Measurements from ENCODE around the gene PKN1. TPM values are rescaled to one million over a fixed set of nuclear protein-coding genes. Genes with fewer than 3 reads are reported as not detected.

Gene PKN1
- total and polyA plus RNA-seq, 10 of the 15 experiments (the other 5 are each of a cell fraction or from before 2014, with no cell fraction given), result 1.0 to 189 (median 52.7) TPM

DNA sequence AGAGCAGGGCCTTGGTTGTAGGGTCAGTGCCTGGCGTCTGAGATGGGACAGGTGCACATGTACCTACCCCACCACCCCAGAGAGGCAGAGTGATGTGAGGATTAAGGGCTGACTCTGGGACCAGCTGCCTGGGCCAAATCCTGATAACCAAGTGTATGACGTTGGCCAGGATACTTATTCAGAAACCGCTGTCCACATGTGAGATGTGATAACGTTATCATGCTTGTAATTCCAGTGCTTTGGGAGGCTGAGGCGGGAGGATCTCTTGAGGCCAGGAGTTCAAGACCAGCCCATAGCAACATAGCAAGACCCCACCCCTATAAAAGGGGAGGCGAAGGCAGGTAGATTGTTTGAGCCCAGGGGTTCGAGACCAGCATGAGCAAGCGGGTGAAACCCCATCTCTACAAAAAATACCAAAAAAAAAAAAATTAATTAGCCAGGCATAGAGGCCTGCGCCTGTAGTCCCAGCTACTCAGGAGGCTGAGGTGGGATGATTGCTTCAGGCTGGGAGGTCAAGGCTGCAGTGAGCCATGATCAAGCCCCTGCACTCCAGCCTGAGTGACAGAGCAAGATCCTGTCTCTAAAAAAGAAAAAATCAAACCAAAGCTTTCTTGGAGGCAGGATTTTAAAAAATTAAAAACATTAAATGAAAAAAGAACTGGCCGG is 41.8 kb upstream of the PKN1 start:
- H2AFZ ChIP-seq (ENCODE audit: control insufficient read depth, low read depth, low read length), result no peak overlapping the region
- H3K9ac ChIP-seq (ENCODE audit: control insufficient read depth, insufficient read depth, low read length), result no peak overlapping the region
- no peak for TF ChIP-seq RCOR1 (conservative IDR thresholded peaks at IDR 0.05; ENCODE audit: low read depth, low read length)
- TF ChIP-seq ZBTB33 (IDR thresholded peaks at IDR 0.05), result no peak
- no peak for TF ChIP-seq CEBPZ (IDR thresholded peaks at IDR 0.05; ENCODE audit: low read depth, low read length)
- TF ChIP-seq POLR2A (IDR thresholded peaks at IDR 0.05; ENCODE audit: low read depth, low read length), result no peak
- no peak for TF ChIP-seq MEF2B (IDR thresholded peaks at IDR 0.05; ENCODE audit: partially characterized antibody, poor library complexity, severe bottlenecking)
- TF ChIP-seq ASH2L (IDR thresholded peaks at IDR 0.05; ENCODE audit: borderline replicate concordance, low read depth), result no peak
- TF ChIP-seq JUNB (IDR thresholded peaks at IDR 0.05), result no peak
- TF ChIP-seq TARDBP (IDR thresholded peaks at IDR 0.05; ENCODE audit: borderline replicate concordance), result no peak
- TF ChIP-seq CREB1 (IDR thresholded peaks at IDR 0.05; ENCODE audit: low read depth), result no peak
- TF ChIP-seq NFXL1 (IDR thresholded peaks at IDR 0.05; ENCODE audit: borderline replicate concordance), result no peak
- TF ChIP-seq EED (IDR thresholded peaks at IDR 0.05; ENCODE audit: low read depth), result no peak
- TF ChIP-seq MTA2 (IDR thresholded peaks at IDR 0.05; ENCODE audit: low read depth), result no peak
- TF ChIP-seq SIN3A (IDR thresholded peaks at IDR 0.05; ENCODE audit: low read depth, low read length), result no peak
- TF ChIP-seq POU2F2 (IDR thresholded peaks at IDR 0.05; ENCODE audit: borderline replicate concordance, low read depth, low read length), result no peak
- no peak for TF ChIP-seq NR2C2 (IDR thresholded peaks at IDR 0.05; ENCODE audit: borderline replicate concordance, control insufficient read depth, insufficient read length, low read depth)
- TF ChIP-seq FOXK2 (IDR thresholded peaks at IDR 0.05), result no peak
- TF ChIP-seq CREM (IDR thresholded peaks at IDR 0.05; ENCODE audit: low read depth), result no peak
- TF ChIP-seq FOXM1 (IDR thresholded peaks at IDR 0.05; ENCODE audit: low read depth, low read length), result no peak
- TF ChIP-seq, protein P1, sequence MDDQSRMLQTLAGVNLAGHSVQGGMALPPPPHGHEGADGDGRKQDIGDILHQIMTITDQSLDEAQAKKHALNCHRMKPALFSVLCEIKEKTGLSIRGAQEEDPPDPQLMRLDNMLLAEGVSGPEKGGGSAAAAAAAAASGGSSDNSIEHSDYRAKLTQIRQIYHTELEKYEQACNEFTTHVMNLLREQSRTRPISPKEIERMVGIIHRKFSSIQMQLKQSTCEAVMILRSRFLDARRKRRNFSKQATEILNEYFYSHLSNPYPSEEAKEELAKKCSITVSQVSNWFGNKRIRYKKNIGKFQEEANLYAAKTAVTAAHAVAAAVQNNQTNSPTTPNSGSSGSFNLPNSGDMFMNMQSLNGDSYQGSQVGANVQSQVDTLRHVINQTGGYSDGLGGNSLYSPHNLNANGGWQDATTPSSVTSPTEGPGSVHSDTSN (IDR thresholded peaks at IDR 0.05; ENCODE audit: insufficient replicate concordance, low read depth, low read length), result no peak
- peaks cover 24 to 26% of the 10 kb centered on the region in 2 experiments; a peak in 3 of 4 replicates for H3K36me3 ChIP-seq (ENCODE audit: control insufficient read depth in 2 of 2, insufficient read depth in 2 of 2, low read length in 1 of 2)
- intact Hi-C loops (cut with micrococcal nuclease; ENCODE audit: unreplicated experiment) (no loop called here), in situ Hi-C loops (cut with MboI) (no loop called here)
- DNase-seq (ENCODE audit: low read depth, low spot score) (no peak), ATAC-seq (no peak), FAIRE-seq (no peak)
- H3K4me1 ChIP-seq (ENCODE audit: control insufficient read depth, insufficient read depth, low read length), result no peaks in the 10 kb centered on the region
- WGBS (ENCODE audit: insufficient coverage, insufficient replicate concordance, low lambda C conversion rate, missing lambda C conversion rate), result 99% methylated on average over 10 of the region's 10 CpGs
- ChIA-PET CTCF (interaction anchor here (0.6 kb wide), 1 partner anchor 14 kb away, joined by 3 read pairs; no protein-coding TSS in a partner anchor), RAD21 (ENCODE audit: unreplicated experiment) (no interaction called here), SMC1A (ENCODE audit: uncharacterized antibody, unreplicated experiment) (interaction anchor here (0.5 to 1.2 kb wide), 2 partner anchors 13 to 289 kb away, joined by 3 read pairs; no protein-coding TSS in a partner anchor), POLR2A (interaction anchor here (0.8 kb wide), 1 partner anchor 34 kb away, joined by 5 read pairs; no protein-coding TSS in a partner anchor)
- no peaks in the 10 kb centered on the region for H3K9me3 ChIP-seq (replicated peaks; ENCODE audit: control insufficient read depth, insufficient read depth, low read length)
- BruUV-seq (replicated peaks), result TSS peak; percentile 40
- H3K4me2 ChIP-seq (ENCODE audit: control insufficient read depth, insufficient read depth), result no peak overlapping the region
- no peaks in the 10 kb centered on the region for H4K20me1 ChIP-seq (ENCODE audit: control insufficient read depth, insufficient read depth)
- H3K27ac ChIP-seq (ENCODE audit: control insufficient read depth, insufficient read depth), result no peak overlapping the region
- H3K4me3 ChIP-seq, result no peak overlapping the region
- H3K27me3 ChIP-seq (replicated peaks in 1 of 2; ENCODE audit: control insufficient read depth in 2 of 2, insufficient read depth in 2 of 2, low read length in 1 of 2), result no peaks in the 10 kb centered on the region
- H3K79me2 ChIP-seq (ENCODE audit: control insufficient read depth, insufficient read depth, low read length), result peaks cover 4% of the 10 kb centered on the region

Data from GM12878 (cell line).